K562 (cell line): ENCODE results near the gene PDLIM7. TPM values are rescaled to one million over a fixed set of nuclear protein-coding genes. Genes with fewer than 3 reads are reported as not detected.

Experiments used
- BCL6 ChIP-seq: fragments of 250-450 bp; sonication (Bioruptor Pico); IDR thresholded peaks from 2 replicates; pipeline ENCODE4 v1.4.0; 2020
- ERF ChIP-seq: fragments of 450-650 bp; formaldehyde crosslinking; IDR thresholded peaks from 2 replicates; pipeline ENCODE4 v1.4.0; 2020; ENCODE audit warnings: mild to moderate bottlenecking, mixed read lengths
- FOSL1 ChIP-seq: fragments of 200-800 bp; sonication (Bioruptor generic); conservative IDR thresholded peaks from 2 replicates; pipeline ENCODE4 v1.6.1; 2016; ENCODE audit warnings: missing genetic modification characterization, missing compliant biosample characterization
- FOXM1 ChIP-seq, 2 experiments: fragments of 450-650 bp in 1 of 2; sonication (generic) in 1 of 2; formaldehyde crosslinking in 1 of 2; IDR thresholded peaks; 2 replicates each; pipeline versions ENCODE4 v1.6.1 to v1.9.0; 2017 to 2022; ENCODE audit warnings: low read depth in 2 of 2, mild to moderate bottlenecking in 2 of 2, missing genetic modification reagents in 1 of 2, moderate library complexity in 1 of 2
- HIVEP1 ChIP-seq: fragments of 250-450 bp; sonication (Bioruptor Pico); IDR thresholded peaks from 2 replicates; pipeline ENCODE4 v1.4.0; 2020; ENCODE audit warnings: mild to moderate bottlenecking
- NFRKB ChIP-seq: fragments of 450-650 bp; IDR thresholded peaks from 2 replicates; pipeline ENCODE4 v1.6.1; 2016; ENCODE audit warnings: low read depth
- NONO ChIP-seq, 2 experiments: fragments of 200-400 bp in 1 of 2; fragments of 450-650 bp in 1 of 2; formaldehyde crosslinking in 1 of 2; IDR thresholded peaks; 2 replicates each; pipeline ENCODE4 v1.6.1; 2017; ENCODE audit warnings: low read depth in 2 of 2, mild to moderate bottlenecking in 2 of 2, moderate library complexity in 2 of 2, low read length in 1 of 2
- POLR2AphosphoS5 ChIP-seq: IDR thresholded peaks from 2 replicates; pipeline ENCODE4 v1.6.1; 2011; ENCODE audit warnings: mild to moderate bottlenecking, low read depth, low read length, moderate library complexity; ENCODE audit not compliant: control insufficient read depth, insufficient read depth
- POLR3G ChIP-seq: IDR thresholded peaks from 2 replicates; pipeline ENCODE4 v1.6.1; 2011; ENCODE audit not compliant: insufficient read length, insufficient replicate concordance; ENCODE audit errors: extremely low read depth
- TBL1XR1 ChIP-seq, 2 experiments: IDR thresholded peaks; 2 replicates each; pipeline ENCODE4 v1.6.1; 2012; ENCODE audit warnings: improper control_type of control experiment in 2 of 2, low read length in 2 of 2, mild to moderate bottlenecking in 1 of 2
- TCF3 ChIP-seq: sonication (generic); formaldehyde crosslinking; IDR thresholded peaks from 2 replicates; pipeline ENCODE4 v1.4.0; 2020; ENCODE audit warnings: mild to moderate bottlenecking, missing genetic modification reagents
- ZBTB8A ChIP-seq: fragments of 450-650 bp; IDR thresholded peaks from 2 replicates; pipeline ENCODE4 v1.6.1; 2018; ENCODE audit warnings: mild to moderate bottlenecking, moderate library complexity; ENCODE audit not compliant: partially characterized antibody
- ZNF347 ChIP-seq: fragments of 450-650 bp; formaldehyde crosslinking; IDR thresholded peaks from 2 replicates; pipeline ENCODE4 v1.4.0; 2020; ENCODE audit warnings: low read depth, mild to moderate bottlenecking, moderate library complexity
- ZNF668 ChIP-seq: fragments of 250-450 bp; sonication (Bioruptor Pico); IDR thresholded peaks from 2 replicates; pipeline ENCODE4 v1.8.0; 2022; ENCODE audit warnings: mild to moderate bottlenecking, inconsistent platforms
- ZNF75A ChIP-seq: fragments of 450-650 bp; formaldehyde crosslinking; IDR thresholded peaks from 2 replicates; pipeline ENCODE4 v1.4.0; 2020; ENCODE audit warnings: mild to moderate bottlenecking
- polyA plus RNA-seq, 8 experiments: library from polyadenylated mRNA; depleted of rRNA in 4 of 8; stranded (reverse) in 5 of 8; unstranded in 3 of 8; fragments of >200 nt; fragmentation: Nextera tagmentation in 2 of 8; fragmentation: Illumina TruSeq in 1 of 8; extraction: Ambion mirVana in 2 of 8; extraction: Trizol in 1 of 8; gene quantifications; 2 replicates each; pipeline versions ENCODE4 v1.2.1 to v1.2.3, GENCODE V29; 2011 to 2014; ENCODE audit warnings: inconsistent platforms in 1 of 8, missing spikeins in 1 of 8
- total RNA-seq, 7 experiments: library from RNA; depleted of rRNA in 6 of 7; stranded (reverse); fragments of >200 nt in 6 of 7; fragmentation: Illumina TruSeq in 2 of 7; extraction: Trizol in 2 of 7; gene quantifications; 2 replicates each; pipeline versions ENCODE4 v1.2.1 to v1.2.3, GENCODE V29; 2011 to 2021; ENCODE audit warnings: low replicate concordance in 1 of 7
- TF ChIP-seq, protein P1 (sequence below), 2 experiments: fragments of 200-800 bp in 1 of 2; sonication (Bioruptor generic) in 1 of 2; sonication (generic) in 1 of 2; formaldehyde crosslinking in 1 of 2; IDR thresholded peaks in 1 of 2; conservative IDR thresholded peaks in 1 of 2; 2 replicates each; pipeline versions ENCODE4 v1.5.0 to v1.6.1; 2016 to 2020; ENCODE audit warnings: missing compliant biosample characterization in 1 of 2, missing genetic modification characterization in 1 of 2, missing genetic modification reagents in 1 of 2
- TF ChIP-seq, protein P2 (sequence below): fragments of 250-450 bp; sonication (Bioruptor Pico); IDR thresholded peaks from 2 replicates; pipeline ENCODE4 v1.8.0; 2022; ENCODE audit warnings: moderate library complexity, mild to moderate bottlenecking, inconsistent platforms
- TF ChIP-seq, protein P3 (sequence below): fragments of 450-650 bp; formaldehyde crosslinking; conservative IDR thresholded peaks from 2 replicates; pipeline ENCODE4 v1.4.0; 2022; ENCODE audit warnings: mild to moderate bottlenecking, missing genetic modification characterization
- TF ChIP-seq, protein P4 (sequence below): fragments of 450-650 bp; formaldehyde crosslinking; IDR thresholded peaks from 2 replicates; pipeline ENCODE4 v1.4.0; 2020; ENCODE audit warnings: mild to moderate bottlenecking, mixed read lengths
- TF ChIP-seq, protein P5 (sequence below), 2 experiments: IDR thresholded peaks; 2 replicates each; pipeline ENCODE4 v1.6.1; 2011; ENCODE audit warnings: borderline replicate concordance in 1 of 2, control low read depth in 1 of 2, low read depth in 1 of 2, low read length in 1 of 2, mild to moderate bottlenecking in 1 of 2, mixed read lengths in 1 of 2, moderate library complexity in 1 of 2; ENCODE audit not compliant: insufficient read depth in 1 of 2, insufficient read length in 1 of 2, poor library complexity in 1 of 2, severe bottlenecking in 1 of 2; ENCODE audit errors: extremely low read depth in 1 of 2

The PDLIM7 gene
- total and polyA plus RNA-seq, 9 of the 15 experiments (the other 6 are each of a cell fraction or from before 2014, with no cell fraction given): 2.1 to 124 (median 32.6) TPM

DNA sequence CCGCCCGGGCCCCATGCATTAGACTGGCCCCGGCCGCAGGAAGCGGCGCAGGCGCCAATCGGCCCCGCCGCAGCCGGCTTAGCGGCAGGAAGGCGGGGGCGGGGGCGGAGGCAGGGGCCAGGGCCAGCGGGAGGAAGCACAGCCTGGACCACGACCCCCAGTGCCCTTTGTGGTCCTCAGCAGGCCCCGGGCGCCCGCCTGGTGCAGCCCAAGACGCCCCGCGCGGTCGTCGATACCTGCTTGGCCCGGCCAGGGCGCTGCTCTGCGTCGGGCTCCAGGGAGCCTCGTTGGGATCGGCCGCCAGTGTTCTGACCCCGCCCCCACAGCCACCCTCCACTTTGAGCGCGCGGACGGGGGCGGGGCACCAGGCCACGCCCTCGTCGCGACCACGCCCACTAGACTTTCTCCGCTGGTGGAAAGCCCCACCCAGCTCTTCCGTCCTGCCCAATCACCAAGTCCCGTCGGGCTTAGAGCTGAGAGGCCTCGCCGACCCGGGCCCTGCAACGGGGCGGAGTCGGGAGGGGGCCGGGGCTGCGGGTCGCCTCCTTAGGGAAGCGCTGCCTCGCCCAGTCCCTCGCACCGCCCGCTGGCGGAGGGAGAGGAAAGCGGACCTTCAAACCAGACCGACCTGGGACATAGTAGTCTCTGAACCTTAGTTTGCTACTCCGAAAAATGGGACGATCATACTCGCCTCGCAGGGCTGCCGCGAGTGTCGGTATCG is at the start of gene PDLIM7 (continued):
- TF ChIP-seq, protein P1, sequence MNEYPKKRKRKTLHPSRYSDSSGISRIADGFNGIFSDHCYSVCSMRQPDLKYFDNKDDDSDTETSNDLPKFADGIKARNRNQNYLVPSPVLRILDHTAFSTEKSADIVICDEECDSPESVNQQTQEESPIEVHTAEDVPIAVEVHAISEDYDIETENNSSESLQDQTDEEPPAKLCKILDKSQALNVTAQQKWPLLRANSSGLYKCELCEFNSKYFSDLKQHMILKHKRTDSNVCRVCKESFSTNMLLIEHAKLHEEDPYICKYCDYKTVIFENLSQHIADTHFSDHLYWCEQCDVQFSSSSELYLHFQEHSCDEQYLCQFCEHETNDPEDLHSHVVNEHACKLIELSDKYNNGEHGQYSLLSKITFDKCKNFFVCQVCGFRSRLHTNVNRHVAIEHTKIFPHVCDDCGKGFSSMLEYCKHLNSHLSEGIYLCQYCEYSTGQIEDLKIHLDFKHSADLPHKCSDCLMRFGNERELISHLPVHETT (CRISPR knock-in tag; conservative IDR thresholded peaks at IDR 0.05 in 1 of 2, IDR thresholded peaks at IDR 0.05 in 1 of 2): no peak
- TF ChIP-seq POLR3G: no peak
- TF ChIP-seq, protein P2, sequence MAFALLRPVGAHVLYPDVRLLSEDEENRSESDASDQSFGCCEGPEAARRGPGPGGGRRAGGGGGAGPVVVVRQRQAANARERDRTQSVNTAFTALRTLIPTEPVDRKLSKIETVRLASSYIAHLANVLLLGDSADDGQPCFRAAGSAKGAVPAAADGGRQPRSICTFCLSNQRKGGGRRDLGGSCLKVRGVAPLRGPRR (CRISPR knock-in tag): no peak
- TF ChIP-seq, protein P3, sequence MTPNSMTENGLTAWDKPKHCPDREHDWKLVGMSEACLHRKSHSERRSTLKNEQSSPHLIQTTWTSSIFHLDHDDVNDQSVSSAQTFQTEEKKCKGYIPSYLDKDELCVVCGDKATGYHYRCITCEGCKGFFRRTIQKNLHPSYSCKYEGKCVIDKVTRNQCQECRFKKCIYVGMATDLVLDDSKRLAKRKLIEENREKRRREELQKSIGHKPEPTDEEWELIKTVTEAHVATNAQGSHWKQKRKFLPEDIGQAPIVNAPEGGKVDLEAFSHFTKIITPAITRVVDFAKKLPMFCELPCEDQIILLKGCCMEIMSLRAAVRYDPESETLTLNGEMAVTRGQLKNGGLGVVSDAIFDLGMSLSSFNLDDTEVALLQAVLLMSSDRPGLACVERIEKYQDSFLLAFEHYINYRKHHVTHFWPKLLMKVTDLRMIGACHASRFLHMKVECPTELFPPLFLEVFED: no peak
- TF ChIP-seq, protein P4, sequence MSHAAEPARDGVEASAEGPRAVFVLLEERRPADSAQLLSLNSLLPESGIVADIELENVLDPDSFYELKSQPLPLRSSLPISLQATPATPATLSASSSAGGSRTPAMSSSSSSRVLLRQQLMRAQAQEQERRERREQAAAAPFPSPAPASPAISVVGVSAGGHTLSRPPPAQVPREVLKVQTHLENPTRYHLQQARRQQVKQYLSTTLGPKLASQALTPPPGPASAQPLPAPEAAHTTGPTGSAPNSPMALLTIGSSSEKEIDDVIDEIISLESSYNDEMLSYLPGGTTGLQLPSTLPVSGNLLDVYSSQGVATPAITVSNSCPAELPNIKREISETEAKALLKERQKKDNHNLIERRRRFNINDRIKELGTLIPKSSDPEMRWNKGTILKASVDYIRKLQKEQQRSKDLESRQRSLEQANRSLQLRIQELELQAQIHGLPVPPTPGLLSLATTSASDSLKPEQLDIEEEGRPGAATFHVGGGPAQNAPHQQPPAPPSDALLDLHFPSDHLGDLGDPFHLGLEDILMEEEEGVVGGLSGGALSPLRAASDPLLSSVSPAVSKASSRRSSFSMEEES (CRISPR knock-in tag): no peak
- TF ChIP-seq ERF: peak; percentile 13; the same call in 1 of the 2 replicates
- no peak for TF ChIP-seq ZNF668 (CRISPR knock-in tag)
- TF ChIP-seq NONO (IDR thresholded peaks at IDR 0.05; ENCODE audit: low read depth in 2 of 2, low read length in 1 of 2): peak; percentile 65 to 96; a peak in 3 of 4 replicates
- TF ChIP-seq NFRKB: no peak; the same call in 1 of the 2 replicates
- TF ChIP-seq ZNF347 (CRISPR knock-in tag): no peak
- no peak for TF ChIP-seq ZNF75A (CRISPR knock-in tag)
- TF ChIP-seq FOSL1 (tag): 0 out of 2 replicates have a peak, but pooled peaks have one; percentile 2
- TF ChIP-seq, protein P5, sequence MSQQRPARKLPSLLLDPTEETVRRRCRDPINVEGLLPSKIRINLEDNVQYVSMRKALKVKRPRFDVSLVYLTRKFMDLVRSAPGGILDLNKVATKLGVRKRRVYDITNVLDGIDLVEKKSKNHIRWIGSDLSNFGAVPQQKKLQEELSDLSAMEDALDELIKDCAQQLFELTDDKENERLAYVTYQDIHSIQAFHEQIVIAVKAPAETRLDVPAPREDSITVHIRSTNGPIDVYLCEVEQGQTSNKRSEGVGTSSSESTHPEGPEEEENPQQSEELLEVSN (IDR thresholded peaks at IDR 0.05; ENCODE audit: borderline replicate concordance in 1 of 2, extremely low read depth in 1 of 2, insufficient read depth in 1 of 2, insufficient read length in 1 of 2, low read depth in 1 of 2, low read length in 1 of 2, poor library complexity in 1 of 2, severe bottlenecking in 1 of 2): peak in 1 of 2 experiments; percentile 16
- TF ChIP-seq HIVEP1 (CRISPR knock-in tag): no peak
- TF ChIP-seq POLR2AphosphoS5: peak; percentile 88; the same call in 1 of the 2 replicates
- peak; percentile 40; the same call in 1 of the 2 replicates for TF ChIP-seq FOXM1 (IDR thresholded peaks at IDR 0.05; ENCODE audit: low read depth)
- 0 out of 2 replicates have a peak, but pooled peaks have one; percentile 71 for TF ChIP-seq FOXM1 (CRISPR knock-in tag; IDR thresholded peaks at IDR 0.05; ENCODE audit: low read depth)
- TF ChIP-seq BCL6: no peak
- TF ChIP-seq TBL1XR1 (IDR thresholded peaks at IDR 0.05; ENCODE audit: low read length in 2 of 2): no peak
- TF ChIP-seq TCF3 (CRISPR knock-in tag): 0 out of 2 replicates have a peak, but pooled peaks have one; percentile 42
- no peak for TF ChIP-seq ZBTB8A
